Activated CD4-positive, alpha-beta T cell treated with anti-CD3 and anti-CD28 coated beads, Interleukin-2, Interleukin-6, amounts not matched to agents 100 ng/mL and 50 ng/mL, durations not matched to agents 16 hours and 8 hours (primary cell): Measurements from ENCODE around the gene BAAT.
A peak's percentile ranks its signal among the peaks of the same experiment; 100 is the strongest.

Source experiments
- DNase-seq: peaks from one replicate; pipeline ENCODE4 v3.0.0-alpha.2; 2020

Gene BAAT

GRCh38 chr9:101398068-101398929, 13.5 kb upstream of the BAAT start, which contains the start of the genes MRPL50 and ZNF189:
Gene MRPL50 (minus strand): TSS chr9:101398618. CDS start chr9:101398592, 26 bp downstream.
Gene ZNF189 (plus strand): TSS chr9:101398851. CDS start chr9:101399157, 306 bp downstream.
- DNase-seq = peak; percentile 98

DNA sequence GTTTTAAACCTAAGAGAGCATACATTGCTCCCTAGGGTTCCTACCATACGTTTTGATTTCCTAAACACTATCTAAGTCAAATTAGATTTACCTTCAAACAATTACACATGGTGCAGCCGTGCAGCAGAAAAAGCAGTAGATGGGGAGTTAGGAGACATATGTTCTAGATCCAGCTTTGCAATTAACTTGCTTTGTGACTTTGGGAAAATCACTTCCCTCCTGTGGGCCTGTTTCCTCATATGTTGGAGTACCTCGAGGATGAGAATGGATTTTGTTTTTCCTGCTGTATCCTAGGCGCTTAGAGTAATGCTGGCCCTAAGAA, 12.9 kb upstream of the BAAT start:
- DNase-seq = no peak

DNA sequence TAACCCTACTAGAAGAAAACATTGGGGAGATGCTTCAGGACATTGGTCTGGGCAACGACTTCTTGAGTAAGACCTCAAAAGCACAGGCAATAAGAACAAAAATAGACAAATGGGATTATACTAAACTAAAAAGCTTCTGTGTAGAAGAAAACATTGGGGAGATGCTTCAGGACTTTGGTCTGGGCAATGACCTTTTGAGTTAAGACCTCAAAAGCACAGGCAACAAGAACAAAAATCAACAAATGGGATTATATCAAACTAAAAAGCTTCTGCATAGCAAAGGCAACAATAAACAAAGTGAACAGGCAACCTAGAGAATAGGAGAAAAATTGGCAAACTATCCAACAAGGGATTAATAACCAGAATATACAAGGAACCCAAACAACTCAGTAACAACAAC, 9.9 kb upstream of the BAAT start:
- no peak for DNase-seq

DNA sequence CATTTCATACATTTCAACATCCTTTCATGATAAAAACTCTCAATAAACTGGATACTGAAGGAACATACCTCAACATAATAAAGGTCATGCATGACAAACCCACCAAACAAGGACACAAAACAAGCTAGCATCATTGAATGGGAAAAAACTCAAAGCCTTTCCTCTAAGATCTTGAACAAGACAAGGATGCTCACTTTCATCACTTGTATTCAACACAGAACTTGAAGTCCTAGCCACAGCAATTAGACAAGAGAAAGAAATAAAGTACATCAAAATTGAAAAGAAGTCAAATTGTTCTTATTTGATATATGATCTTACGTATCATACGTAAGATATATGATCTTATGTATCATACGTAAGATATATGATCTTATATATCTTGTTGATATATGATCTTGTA, 8.3 kb upstream of the BAAT start:
- no peak for DNase-seq

- no peak for DNase-seq
These were observed 3.7 kb upstream of the BAAT start for GRCh38 chr9:101388507-101388993.

GRCh38 chr9:101387871-101388506, 3.2 kb upstream of the BAAT start:
- DNase-seq = peak; percentile 44

- DNase-seq = no peak
These were observed 1.4 kb downstream of the BAAT start for GRCh38 chr9:101383361-101383760.

DNA sequence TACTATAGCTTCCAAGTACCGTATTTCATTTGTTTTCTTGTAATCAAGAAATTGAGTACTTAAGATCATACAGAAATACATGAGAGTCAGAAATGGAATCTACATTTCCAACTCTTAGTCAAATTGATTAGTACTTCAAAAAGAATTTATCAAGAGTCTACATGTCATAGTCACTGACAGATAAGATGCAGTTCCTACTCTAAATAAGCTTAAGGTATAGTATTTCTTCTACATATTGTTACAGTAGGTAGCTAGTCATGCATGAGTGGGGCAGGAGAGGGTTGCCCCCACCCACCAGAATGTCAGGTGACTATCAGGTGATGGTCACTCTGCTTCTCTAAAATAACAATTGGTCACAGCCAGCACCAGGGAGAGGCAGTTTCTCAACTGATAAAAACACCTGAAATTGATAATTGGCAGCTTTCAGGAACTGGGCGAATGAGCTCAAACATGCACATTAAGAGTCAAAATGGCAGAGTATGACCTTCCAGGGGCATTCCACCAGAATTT, 2.9 kb downstream of the BAAT start:
- no peak for DNase-seq

- DNase-seq = no peak
These were observed 3.7 kb downstream of the BAAT start for GRCh38 chr9:101381118-101381517.

DNA sequence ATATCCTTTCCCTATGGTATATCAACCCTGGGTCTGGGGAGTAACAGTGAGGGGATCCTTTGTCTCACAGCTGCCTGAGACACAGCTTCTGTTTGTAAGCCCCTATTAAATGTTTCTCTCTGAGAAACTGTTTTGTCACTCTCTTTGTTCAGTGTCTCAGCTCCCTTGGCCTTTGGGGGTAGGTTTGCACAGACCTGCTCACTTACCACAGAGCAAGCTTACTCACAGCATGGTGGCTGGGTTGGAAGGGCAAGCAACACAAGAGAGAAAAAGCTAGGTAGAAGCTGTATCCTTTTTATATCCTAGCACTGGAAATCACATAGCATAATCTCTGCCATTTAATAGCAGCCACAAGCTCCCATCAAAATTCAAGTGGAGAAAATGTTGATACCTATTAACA, 4.5 kb downstream of the BAAT start:
- DNase-seq = no peak

- no peak for DNase-seq
These were observed 8.5 kb downstream of the BAAT start for GRCh38 chr9:101376111-101376848.

DNA sequence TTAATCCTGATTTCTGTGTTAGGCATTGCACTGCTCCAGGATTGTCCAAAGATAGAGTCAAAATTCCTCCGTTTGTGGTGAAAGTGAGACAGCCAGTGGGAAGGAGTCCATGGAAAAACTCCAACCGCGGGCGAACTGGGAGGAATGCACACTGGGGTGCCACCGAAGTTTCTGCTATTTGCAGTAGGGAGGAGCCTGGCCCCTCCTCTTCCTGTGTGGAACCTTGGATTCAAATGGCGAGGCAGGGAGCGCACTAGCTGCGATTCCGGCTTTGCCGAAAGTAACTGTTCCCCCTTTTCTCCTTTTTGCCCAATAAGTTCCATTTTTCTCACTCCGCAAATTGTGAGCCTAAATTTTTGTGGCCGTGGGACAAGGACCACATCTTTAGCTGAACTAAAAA, 9.3 kb downstream of the BAAT start:
- DNase-seq = no peak

DNA sequence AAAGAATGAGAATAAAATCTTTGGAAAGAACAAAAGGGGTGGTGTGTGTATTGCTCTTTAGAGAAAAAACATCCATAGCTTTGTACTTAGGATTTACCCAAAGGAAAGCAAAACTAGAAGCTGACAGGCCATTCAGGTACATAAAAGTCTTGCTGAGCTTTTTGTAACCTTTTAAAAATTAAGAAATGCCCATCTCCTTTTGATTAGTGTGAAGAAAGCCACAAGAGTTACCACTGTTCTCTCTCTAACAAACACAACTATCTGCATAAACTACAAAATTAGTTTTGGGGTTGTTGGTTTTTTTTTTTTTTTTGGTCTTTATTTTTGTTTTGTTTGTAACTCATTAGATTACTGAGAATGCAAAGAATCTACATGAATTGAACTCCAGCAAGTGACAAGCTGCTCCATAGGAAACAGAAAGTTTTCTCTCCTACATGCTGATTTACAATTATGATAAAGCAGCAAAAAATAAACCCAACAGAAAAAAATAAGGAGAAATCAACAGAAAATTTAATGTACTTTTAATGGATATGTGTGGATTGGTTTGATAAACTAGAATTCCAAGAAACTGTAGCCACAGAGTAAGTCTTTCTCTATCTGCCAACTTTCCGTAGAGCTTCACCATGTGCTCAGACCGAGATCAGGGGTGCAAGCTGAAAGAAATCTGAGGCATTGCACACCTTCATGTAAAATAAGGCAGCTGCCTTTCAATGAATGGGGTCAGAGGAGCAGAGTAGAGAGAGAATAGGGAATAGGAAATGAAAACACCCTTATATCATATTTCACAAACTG, 12.3 kb downstream of the BAAT start:
- no peak for DNase-seq

- DNase-seq = no peak
These were observed 13.0 kb downstream of the BAAT start for GRCh38 chr9:101371813-101372212.

GRCh38 chr9:101369884-101370531, 14.8 kb downstream of the BAAT start:
- DNase-seq = no peak

GRCh38 chr9:101369286-101369685, 15.5 kb downstream of the BAAT start:
- DNase-seq = no peak

DNA sequence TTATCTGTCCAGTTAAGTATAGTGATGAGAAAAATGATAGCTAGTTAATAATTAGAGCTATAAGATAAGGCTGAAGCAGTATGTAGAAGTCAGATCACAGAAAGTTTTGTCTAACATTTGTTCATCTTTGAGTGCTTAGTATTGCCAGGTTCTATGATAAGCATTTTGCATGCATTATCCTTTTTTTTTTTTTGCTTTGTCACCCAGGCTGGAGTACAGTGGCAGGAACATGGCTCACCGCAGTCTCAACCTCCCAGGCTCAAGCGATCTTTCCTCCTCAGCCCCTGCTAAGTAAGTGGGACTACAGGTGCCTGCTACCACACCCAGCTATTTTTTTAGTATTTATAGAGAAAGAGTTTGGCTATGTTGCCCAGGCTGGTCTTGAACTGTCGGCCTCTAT, 17.5 kb downstream of the BAAT start:
- no peak for DNase-seq

DNA sequence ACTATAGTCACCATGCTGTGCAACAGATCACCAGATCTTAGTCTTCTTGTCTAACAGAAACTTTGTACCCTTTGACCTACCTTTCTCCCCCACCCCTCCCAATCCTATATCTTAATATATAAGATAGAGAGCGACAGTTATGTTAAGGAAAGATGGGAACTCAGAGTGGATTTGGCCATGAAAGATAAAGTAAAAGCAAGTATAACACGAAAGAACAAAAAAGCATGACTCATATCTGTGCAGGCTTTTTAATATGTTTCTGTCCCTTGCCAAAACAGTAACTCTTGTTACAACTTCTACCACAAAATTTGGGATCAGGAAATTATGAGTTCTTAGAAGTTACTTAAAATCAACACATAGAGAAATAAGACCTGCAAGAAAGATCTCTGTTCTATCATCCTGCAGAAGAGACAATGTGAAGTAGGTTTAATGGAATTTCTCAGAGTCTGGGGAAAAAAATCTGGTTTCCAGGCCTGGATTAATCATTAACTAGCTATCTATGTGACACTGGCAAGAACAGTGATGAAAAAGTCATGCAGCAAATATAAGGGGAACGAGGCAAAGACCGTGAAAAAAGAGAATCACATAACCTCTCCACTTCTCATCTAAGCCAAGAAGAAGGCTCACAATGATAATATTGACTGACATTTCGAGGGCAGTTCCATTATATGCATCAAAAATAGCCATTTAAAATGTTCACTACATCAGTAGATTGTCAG, 18.6 kb downstream of the BAAT start:
- no peak for DNase-seq

DNA sequence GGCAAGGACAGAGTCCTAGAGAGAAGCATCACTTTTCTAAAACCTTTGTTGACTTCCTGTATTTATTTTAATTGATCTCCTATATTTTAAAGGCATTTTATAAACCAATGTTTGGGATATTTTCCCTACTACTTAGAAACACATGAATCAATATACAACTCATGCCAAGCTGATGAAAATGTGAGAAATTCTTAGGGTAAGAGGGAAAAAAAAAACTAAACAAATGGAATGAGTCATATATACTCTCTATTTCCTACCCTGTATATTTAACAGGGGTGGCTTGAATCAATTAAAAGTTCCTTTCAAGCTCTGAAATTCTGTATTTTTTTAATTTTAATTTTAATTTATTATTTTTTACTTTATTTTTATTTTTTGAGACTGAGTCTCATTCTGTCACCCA, 19.6 kb downstream of the BAAT start:
- DNase-seq = no peak

DNA sequence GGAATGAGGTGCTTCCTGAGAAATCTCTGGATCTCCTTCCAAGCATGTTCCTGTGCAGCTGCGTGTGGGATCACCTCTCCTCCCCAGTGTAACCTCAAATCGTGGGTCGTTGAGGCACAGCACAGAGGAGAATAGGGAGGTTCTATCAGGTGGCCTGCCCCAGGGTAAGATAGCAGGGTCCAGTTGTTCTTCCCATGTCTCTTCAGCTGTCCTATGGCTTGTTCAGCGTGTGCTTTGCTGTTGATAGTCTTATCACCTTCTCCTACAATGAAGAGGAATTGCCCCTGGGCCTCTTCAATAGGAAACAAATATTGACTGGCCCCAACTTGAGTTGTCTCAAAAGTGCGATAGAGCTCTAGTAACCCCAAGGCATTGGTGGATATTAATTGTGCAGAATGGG, 22.4 kb downstream of the BAAT start:
- no peak for DNase-seq

GRCh38 chr9:101360647-101361046, 24.2 kb downstream of the BAAT start:
- no peak for DNase-seq
